Uterus (tissue), 2 donors: ENCODE measurements around the gene RNF121.

Experiments
- POLR2A ChIP-seq, 2 donors: fragments of 450-650 bp; IDR thresholded peaks; one replicate each; pipeline ENCODE4 v1.6.1; 2016; ENCODE audit warnings: antibody characterized with exemption in 2 of 2, mild to moderate bottlenecking in 1 of 2, moderate library complexity in 1 of 2
- TF ChIP-seq, protein P1 (sequence below), 4 experiments: fragments of 200-600 bp in 2 of 4; fragments of 450-650 bp in 2 of 4; sonication (generic) in 2 of 4; IDR thresholded peaks; one replicate each; pipeline ENCODE4 v1.5.1; 2016 to 2019; ENCODE audit warnings: antibody characterized with exemption in 4 of 4, mild to moderate bottlenecking in 2 of 4, moderate library complexity in 1 of 4

DNA sequence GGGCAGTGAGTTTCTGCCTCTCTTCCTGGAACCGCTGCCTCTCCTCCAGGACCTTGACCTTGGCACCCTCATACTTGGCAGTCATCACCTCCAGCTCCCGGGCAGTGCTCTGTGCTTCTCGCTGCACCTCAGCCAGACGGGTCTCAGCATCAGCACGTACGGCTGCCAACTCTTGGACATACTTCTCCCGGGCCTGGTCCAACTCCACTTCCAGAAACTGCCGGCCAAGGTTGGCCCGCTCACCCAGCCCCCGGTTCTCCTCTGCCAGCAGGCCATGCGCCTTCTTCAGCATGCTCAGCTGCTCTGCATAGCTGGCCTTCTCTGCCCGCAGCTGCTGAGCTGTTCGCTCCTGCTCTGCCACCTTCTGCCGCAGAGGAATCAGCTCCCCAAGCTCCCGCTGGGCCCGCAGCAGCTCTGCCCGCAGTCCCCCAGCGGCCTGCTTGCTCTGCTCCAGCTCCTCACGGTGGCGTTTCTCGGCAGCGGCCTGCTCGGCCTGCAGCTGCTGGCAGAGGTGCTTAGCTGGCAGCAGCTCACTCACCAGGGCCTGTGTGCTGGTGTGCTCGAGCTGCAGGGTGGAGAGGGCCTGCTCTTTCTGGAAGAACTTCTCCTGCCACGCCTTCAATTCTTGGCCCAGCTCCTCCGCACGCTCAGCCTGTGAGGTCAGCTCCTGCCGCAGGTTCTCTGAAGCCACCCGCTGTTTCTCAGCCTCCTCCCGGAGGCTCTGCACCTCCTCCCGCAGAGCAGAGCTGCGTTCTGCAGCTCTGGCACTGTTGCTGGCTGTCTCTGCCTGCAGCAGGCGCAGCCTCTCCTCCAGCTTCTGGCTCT is 84.3 kb downstream of the RNF121 start:
- TF ChIP-seq, protein P1, sequence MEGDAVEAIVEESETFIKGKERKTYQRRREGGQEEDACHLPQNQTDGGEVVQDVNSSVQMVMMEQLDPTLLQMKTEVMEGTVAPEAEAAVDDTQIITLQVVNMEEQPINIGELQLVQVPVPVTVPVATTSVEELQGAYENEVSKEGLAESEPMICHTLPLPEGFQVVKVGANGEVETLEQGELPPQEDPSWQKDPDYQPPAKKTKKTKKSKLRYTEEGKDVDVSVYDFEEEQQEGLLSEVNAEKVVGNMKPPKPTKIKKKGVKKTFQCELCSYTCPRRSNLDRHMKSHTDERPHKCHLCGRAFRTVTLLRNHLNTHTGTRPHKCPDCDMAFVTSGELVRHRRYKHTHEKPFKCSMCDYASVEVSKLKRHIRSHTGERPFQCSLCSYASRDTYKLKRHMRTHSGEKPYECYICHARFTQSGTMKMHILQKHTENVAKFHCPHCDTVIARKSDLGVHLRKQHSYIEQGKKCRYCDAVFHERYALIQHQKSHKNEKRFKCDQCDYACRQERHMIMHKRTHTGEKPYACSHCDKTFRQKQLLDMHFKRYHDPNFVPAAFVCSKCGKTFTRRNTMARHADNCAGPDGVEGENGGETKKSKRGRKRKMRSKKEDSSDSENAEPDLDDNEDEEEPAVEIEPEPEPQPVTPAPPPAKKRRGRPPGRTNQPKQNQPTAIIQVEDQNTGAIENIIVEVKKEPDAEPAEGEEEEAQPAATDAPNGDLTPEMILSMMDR (IDR thresholded peaks at IDR 0.05), result no peak
- no peak for TF ChIP-seq POLR2A (IDR thresholded peaks at IDR 0.05)
